Type B pancreatic cell (in vitro differentiated cells): Measurements from ENCODE around the gene DDX23. TPM values are rescaled to one million over a fixed set of nuclear protein-coding genes. Genes with fewer than 3 reads are reported as not detected.

Source experiments
- DNase-seq: peaks from one replicate; pipeline ENCODE4 v3.0.0; 2021; ENCODE audit warnings: mixed read lengths; ENCODE audit not compliant: unreplicated experiment; ENCODE audit errors: extremely low spot score
- H3K27ac Mint-ChIP-seq: 2 replicates; pipeline ENCODE4 v1.8.0; 2021; ENCODE audit warnings: mild to moderate bottlenecking, mixed read lengths
- H3K27me3 Mint-ChIP-seq: 2 replicates; pipeline ENCODE4 v1.8.0; 2021; ENCODE audit warnings: mixed read lengths
- H3K36me3 Mint-ChIP-seq: 2 replicates; pipeline ENCODE4 v1.8.0; 2021; ENCODE audit warnings: mixed read lengths
- H3K4me1 Mint-ChIP-seq: one replicate; pipeline ENCODE4 v1.8.0; 2021; ENCODE audit warnings: mixed read lengths; ENCODE audit not compliant: unreplicated experiment
- H3K4me3 Mint-ChIP-seq: 2 replicates; pipeline ENCODE4 v1.8.0; 2021; ENCODE audit warnings: mild to moderate bottlenecking, mixed read lengths
- H3K9me3 Mint-ChIP-seq: 2 replicates; pipeline ENCODE4 v1.8.0; 2021; ENCODE audit warnings: mixed read lengths
- CTCF ChIP-seq: fragments of 200-600 bp; sonication (generic); conservative IDR thresholded peaks from 2 replicates; pipeline ENCODE4 v1.5.0; 2021; ENCODE audit warnings: antibody characterized with exemption, mild to moderate bottlenecking
- total RNA-seq: library from RNA; stranded (reverse); gene quantifications from 2 replicates; pipeline ENCODE4 v1.2.1, GENCODE V29; 2021; ENCODE audit warnings: low replicate concordance

The DDX23 gene
- total RNA-seq, 1 donor from 2014 or later = 104 TPM

GRCh38 chr12:48868451-48868850, 16.5 kb upstream of the DDX23 start:
- H3K9me3 Mint-ChIP-seq = no peaks in the 10 kb centered on the region
- TF ChIP-seq CTCF = no peak
- DNase-seq = no peak
- no peak overlapping the region for H3K27ac Mint-ChIP-seq
- H3K27me3 Mint-ChIP-seq = peaks cover 19% of the 10 kb centered on the region
- H3K4me1 Mint-ChIP-seq = peaks cover 30% of the 10 kb centered on the region
- no peak overlapping the region for H3K4me3 Mint-ChIP-seq
- H3K36me3 Mint-ChIP-seq = no peaks in the 10 kb centered on the region

GRCh38 chr12:48866052-48866711, 14.2 kb upstream of the DDX23 start:
- no peaks in the 10 kb centered on the region for H3K36me3 Mint-ChIP-seq
- H3K27ac Mint-ChIP-seq = peak overlapping the region; percentile 79
- peaks cover 27% of the 10 kb centered on the region for H3K27me3 Mint-ChIP-seq
- DNase-seq = no peak
- peak; percentile 1 for TF ChIP-seq CTCF
- H3K4me3 Mint-ChIP-seq = peak overlapping the region; percentile 94
- no peaks in the 10 kb centered on the region for H3K9me3 Mint-ChIP-seq
- peaks cover 33% of the 10 kb centered on the region for H3K4me1 Mint-ChIP-seq

GRCh38 chr12:48865281-48866051, 13.5 kb upstream of the DDX23 start, which contains the start of gene RND1:
RND1 (minus strand) TSS chr12:48865870; CDS start chr12:48865767, 103 bp downstream.
- H3K36me3 Mint-ChIP-seq = no peaks in the 10 kb centered on the region
- H3K4me1 Mint-ChIP-seq = peaks cover 33% of the 10 kb centered on the region
- H3K4me3 Mint-ChIP-seq = peak within 1 kb of the TSS; percentile 94

GRCh38 chr12:48863291-48863690, 11.3 kb upstream of the DDX23 start:
- H3K4me1 Mint-ChIP-seq = peaks cover 33% of the 10 kb centered on the region
- no peak for TF ChIP-seq CTCF
- no peak overlapping the region for H3K27ac Mint-ChIP-seq
- H3K27me3 Mint-ChIP-seq = peaks cover 27% of the 10 kb centered on the region
- H3K9me3 Mint-ChIP-seq = no peaks in the 10 kb centered on the region
- DNase-seq = no peak
- H3K4me3 Mint-ChIP-seq = peak overlapping the region; percentile 94
- H3K36me3 Mint-ChIP-seq = no peaks in the 10 kb centered on the region

More at GRCh38 chr12:48865281-48866051, 13.5 kb upstream of the DDX23 start, which contains the start of gene RND1:
- TF ChIP-seq CTCF = peak; percentile 24
- DNase-seq = peak; percentile 86
- Mint-ChIP-seq H3K27ac (peak within 1 kb of the TSS; percentile 79), H3K9me3 (no peaks in the 10 kb centered on the region), H3K27me3 (peaks cover 27% of the 10 kb centered on the region)

- no peak for TF ChIP-seq CTCF
- Mint-ChIP-seq H3K4me3 (peak overlapping the region; percentile 60), H3K4me1 (peaks cover 33% of the 10 kb centered on the region), H3K27me3 (peaks cover 27% of the 10 kb centered on the region), H3K27ac (no peak overlapping the region), H3K9me3 (no peaks in the 10 kb centered on the region), H3K36me3 (no peaks in the 10 kb centered on the region)
- DNase-seq = no peak
Observed at GRCh38 chr12:48862760-48863159, 10.8 kb upstream of the DDX23 start.
